ENCODE measurements around the gene DLGAP3.

DLGAP3 gene

DNA sequence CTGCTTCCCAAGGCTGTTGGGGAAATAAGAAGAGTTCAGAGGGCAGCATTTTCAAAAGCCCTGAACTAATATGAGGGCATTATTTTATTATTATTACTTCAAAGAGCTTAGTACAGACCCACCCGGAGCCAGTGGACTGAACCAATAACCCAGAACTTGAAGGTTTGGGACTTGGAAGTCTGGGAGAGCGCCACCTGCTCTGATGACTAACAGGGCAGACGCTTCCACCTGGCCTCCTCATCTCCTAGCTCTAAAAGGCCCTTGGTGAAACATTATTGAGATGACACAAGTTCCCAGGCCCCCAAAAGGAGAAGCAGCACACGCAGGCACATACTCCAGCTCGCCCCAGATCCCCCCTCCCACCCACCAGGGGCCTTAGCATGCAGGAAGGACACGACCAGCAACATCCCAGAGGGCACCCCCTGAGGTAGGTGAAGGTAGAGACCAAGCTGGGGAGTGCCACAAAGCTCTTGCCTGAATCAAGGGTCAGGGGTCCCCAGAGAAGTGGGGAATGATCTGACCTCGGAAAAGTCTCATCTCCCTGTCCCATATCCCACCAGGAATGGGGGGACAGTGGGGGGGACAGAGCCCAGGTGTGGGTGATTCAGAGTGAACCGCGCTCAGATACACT, 1.3 kb downstream of the DLGAP3 start:
- no peak for DNase-seq

- DNase-seq = no peak
Measured at GRCh38 chr1:34927316-34927715, 2.1 kb downstream of the DLGAP3 start.

DNA sequence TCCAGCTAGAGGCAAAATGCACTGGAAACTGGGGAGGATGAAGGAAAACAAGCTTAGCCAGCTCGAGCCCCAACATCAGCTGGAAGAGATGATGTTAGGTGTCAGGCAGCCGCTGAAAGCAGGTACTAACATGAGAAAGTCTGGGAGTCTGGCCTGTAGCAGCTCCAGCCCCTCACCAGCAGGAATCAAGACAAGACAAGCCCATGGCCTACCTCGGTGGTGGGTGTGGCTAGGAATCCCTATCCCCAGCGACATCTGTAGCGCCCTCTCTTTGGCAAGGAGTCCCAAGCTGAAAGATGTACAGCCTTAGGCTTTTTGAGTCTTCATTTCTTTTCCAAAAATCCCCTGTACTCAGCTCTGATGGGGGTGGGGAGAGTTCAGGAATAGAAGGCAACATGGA, 2.6 kb downstream of the DLGAP3 start:
- no peak for DNase-seq

GRCh38 chr1:34926156-34926555, 3.3 kb downstream of the DLGAP3 start:
- no peak for DNase-seq

GRCh38 chr1:34925730-34926129, 3.7 kb downstream of the DLGAP3 start:
- DNase-seq = no peak

DNA sequence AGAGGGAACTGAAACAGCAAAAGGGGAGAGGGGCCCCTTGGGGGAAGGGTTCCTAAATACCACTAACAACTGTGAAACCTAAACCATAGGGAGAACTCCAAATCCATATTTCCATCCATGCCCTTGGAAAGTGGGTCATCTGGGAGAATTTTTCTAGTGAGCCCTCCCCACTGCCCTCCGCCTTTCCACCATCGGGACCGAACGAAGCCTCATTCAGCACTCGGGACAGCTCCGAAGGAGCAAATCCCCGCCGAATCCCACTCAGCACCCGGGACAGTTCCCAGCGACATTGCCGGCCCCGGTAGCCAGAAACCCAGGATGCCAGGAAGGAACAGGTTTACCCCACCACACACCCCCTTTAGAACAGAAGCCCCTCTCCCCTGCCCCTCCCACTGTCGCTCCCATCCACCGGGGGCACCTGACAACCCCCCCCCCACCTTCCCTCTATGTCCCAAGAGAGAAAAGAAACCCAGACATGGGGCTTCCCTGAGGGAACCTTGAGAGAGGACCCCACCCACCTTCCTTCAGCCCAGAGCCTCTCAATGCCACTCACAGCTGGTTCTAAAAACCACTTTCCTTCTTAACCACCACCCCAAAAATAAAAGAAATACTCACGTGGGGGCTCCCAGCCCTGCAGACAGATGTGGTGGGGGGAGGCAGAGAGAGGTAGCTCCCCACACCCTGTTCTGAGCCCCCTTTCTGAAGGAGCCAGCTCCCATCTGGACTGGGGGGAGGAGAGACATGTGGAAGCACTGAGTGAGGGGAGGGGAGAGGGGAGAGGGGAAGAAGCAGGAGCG, 4.5 kb downstream of the DLGAP3 start:
- DNase-seq = peak; percentile 15

- no peak for DNase-seq
Measured at GRCh38 chr1:34923490-34923889, 6.0 kb downstream of the DLGAP3 start.

GRCh38 chr1:34918977-34919561, 10.4 kb downstream of the DLGAP3 start:
- no peak for DNase-seq

DNA sequence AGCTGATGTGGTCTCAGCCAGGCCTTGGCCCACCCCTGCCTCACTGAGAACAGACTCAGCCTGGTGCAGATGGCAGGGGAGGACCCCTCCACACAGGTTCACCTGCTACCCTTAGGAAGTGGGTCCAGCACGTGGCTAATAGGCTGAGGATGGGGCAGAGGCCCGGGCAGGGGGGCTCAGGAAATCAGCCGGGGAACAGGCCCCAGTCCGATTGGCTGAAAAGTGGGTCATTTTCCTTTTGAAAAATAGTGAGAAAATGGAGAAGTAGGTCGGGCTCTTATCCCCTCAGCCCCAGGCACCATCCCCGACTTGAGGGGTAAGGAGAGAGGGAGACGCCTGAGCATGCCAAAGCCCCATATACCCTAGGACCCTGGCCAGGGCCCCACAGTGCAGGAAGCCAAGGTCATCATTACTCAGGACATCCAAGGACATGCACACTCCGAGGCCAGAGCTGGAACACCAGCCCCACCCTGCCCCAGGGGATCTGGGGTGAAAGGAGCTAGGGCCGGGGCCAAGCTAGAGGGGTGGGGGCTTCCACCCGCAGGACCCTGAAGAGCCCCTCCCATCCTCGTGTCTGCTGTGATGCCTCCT, 11.0 kb downstream of the DLGAP3 start:
- no peak for DNase-seq

DNA sequence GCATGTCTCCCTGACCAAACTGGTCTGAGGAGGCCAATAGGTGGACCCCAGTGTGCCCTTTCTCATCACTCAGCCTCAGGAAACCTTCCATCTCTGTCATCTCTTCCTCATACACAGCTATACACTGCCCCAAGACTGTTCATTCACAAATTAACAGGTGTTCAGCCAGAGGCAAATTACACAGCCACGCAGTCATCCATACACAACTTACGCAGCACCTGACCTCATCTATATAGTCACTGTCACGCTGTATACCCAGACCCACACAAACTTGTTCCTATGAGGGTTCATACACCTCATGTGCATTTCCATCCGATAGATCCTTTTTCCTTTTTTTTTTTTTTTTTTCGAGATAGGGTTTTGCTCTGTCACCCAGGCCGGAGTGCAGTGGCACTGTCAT, 12.4 kb downstream of the DLGAP3 start:
- no peak for DNase-seq

GRCh38 chr1:34916104-34916503, 13.3 kb downstream of the DLGAP3 start:
- DNase-seq = no peak

- DNase-seq = no peak
Measured at GRCh38 chr1:34915521-34915920, 13.9 kb downstream of the DLGAP3 start.

GRCh38 chr1:34914958-34915357, 14.5 kb downstream of the DLGAP3 start:
- DNase-seq = no peak

DNA sequence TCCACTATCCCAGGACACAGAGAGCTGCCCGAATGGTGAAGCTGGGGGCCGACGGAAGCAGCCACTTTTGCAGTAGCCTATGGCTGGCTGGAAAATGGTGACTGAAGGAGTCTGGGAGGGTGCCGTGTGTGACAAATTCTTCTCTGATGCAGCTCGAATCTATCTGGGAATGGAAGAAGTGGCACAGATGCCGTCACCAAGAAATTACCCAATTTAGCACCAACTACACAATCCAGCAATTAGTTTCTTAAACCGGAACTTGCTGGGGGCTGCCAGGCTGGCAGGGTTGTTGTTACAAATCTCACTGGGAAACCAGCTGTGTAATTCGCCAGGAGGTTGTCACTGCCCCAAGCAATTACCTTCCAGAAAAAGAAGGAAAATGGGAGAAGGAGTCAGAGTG, 18.0 kb downstream of the DLGAP3 start:
- DNase-seq = no peak

DNA sequence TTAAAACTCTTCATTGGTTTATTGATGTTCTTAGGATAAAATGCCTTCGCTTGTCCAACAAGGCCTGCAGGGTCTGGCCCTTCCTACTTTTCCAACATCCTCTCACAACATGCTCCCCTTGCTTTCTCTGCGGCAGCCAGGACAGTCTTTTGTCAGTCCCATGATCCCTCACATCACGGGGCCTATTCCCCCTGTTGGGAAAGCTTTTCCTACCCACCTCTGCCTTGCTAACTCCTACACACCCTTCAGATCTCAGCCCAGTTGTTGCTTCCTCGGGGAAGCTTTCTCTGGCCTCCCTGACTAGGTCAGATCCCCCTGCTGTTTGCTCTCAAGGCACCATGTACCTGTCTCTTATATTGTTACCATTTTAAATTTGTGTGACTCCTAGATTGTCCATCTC, 19.0 kb downstream of the DLGAP3 start:
- DNase-seq = no peak

GRCh38 chr1:34908369-34908768, 21.1 kb downstream of the DLGAP3 start:
- no peak for DNase-seq

- no peak for DNase-seq
Measured at GRCh38 chr1:34907487-34908090, 21.9 kb downstream of the DLGAP3 start.

DNA sequence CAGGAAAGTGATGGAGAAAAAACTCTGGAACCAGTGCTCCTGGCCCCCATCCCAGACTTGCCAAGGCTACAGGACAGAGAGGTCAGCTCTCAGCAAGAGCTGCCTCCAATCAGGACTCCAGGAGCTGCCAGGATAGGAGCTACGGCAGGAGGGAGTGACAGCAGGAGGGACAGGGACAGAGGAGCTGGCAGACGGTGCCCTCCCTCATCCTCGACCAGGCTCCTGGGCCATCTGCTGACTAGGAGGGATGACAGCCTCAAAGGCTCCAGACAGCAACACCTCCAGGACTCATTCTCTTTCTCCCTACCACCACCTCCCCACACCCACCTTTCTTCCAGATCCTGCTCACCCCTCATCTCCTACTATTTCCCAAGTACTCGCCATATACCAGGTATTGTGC, 22.7 kb downstream of the DLGAP3 start:
- no peak for DNase-seq

DNA sequence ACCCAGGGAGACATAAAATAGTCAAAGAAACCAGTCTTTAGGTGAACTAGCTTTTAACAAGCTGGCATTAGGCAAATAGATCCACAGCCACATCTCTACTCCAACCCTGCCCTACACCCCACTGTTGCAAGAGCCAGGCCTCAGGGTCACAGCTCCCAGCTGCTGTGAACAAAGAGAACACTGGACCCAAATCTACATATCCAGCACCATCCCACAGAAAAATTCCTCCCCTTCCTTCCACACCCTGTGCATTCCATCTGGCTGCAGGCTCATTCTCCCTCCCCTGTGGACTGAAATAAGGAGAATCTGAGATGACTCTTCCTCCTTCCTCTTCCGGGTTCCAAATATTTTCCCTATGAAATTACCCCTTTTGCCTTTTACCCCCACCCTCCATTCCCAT, 23.2 kb downstream of the DLGAP3 start:
- no peak for DNase-seq

DNA sequence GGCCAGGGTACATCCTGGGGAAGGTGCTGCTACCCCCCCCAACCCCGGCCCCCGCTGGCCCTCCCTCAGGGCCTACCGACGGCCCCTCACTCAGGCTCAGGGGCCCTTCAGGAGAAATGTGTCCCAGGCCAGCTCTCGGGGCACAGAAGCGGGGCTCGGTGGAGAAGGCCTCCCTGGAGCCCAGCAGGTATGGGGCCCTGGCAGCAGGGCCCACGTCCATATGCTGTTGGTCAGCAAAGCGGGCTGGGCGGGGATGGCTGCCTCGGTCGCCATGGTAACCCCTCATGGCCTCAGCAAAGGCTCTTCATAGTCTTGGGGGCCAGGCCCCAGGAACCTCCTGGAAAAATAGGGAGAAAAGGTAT, 24.4 kb downstream of the DLGAP3 start:
- no peak for DNase-seq

- no peak for DNase-seq
Measured at GRCh38 chr1:34904236-34905097, 25.0 kb downstream of the DLGAP3 start.

GRCh38 chr1:34901919-34902318, 27.5 kb downstream of the DLGAP3 start:
- DNase-seq = no peak
